Gastrocnemius medialis (tissue), 4 donors: ENCODE measurements around the gene ITPR1. TPM values are rescaled to one million over a fixed set of nuclear protein-coding genes. Genes with fewer than 3 reads are reported as not detected.

Experiments used
- ATAC-seq, 2 donors: fragments of 150-250 bp; one replicate each; pipeline ENCODE4 v1.9.1; 2016
- DNase-seq, 2 donors: peaks; one replicate each; pipeline ENCODE4 v3.0.0-alpha.2; 2019
- H3K27ac ChIP-seq, 4 donors: fragments of 200-600 bp; sonication (generic); 1 replicate in 1 of 4; 2 replicates in 3 of 4; pipeline ENCODE4 v1.5.1; 2016 to 2018; ENCODE audit warnings: mild to moderate bottlenecking in 2 of 4, moderate library complexity in 1 of 4
- H3K27me3 ChIP-seq, 3 donors: fragments of 200-600 bp; sonication (generic) in 2 of 3; 1 replicate in 1 of 3; 2 replicates in 2 of 3; pipeline versions ENCODE4 v1.5.1 to v1.6.0; 2016 to 2019; ENCODE audit warnings: mild to moderate bottlenecking in 1 of 3, moderate library complexity in 1 of 3
- H3K36me3 ChIP-seq, 2 donors: fragments of 200-600 bp; sonication (generic) in 1 of 2; one replicate each; pipeline ENCODE4 v1.5.1; 2017 to 2018
- H3K4me1 ChIP-seq, 2 donors: fragments of 200-600 bp; sonication (generic) in 1 of 2; one replicate each; pipeline ENCODE4 v1.5.1; 2016 to 2017; ENCODE audit warnings: mild to moderate bottlenecking in 2 of 2
- H3K4me3 ChIP-seq, 4 donors: fragments of 200-600 bp; sonication (generic) in 3 of 4; 1 replicate in 1 of 4; 2 replicates in 3 of 4; pipeline ENCODE4 v1.5.1; 2016 to 2019; ENCODE audit warnings: mild to moderate bottlenecking in 2 of 4
- H3K9me3 ChIP-seq, 3 donors: fragments of 200-600 bp; sonication (generic) in 2 of 3; 1 replicate in 1 of 3; 2 replicates in 2 of 3; pipeline ENCODE4 v1.5.1; 2016 to 2019
- CTCF ChIP-seq, 5 experiments: fragments of 450-650 bp in 3 of 5; fragments of 200-600 bp in 2 of 5; sonication (generic) in 2 of 5; IDR thresholded peaks in 4 of 5; conservative IDR thresholded peaks in 1 of 5; 1 replicate in 4 of 5; 2 replicates in 1 of 5; pipeline ENCODE4 v1.5.1; 2016 to 2019; ENCODE audit warnings: antibody characterized with exemption in 5 of 5, mild to moderate bottlenecking in 3 of 5, moderate library complexity in 3 of 5
- POLR2A ChIP-seq, 2 donors: fragments of 450-650 bp; IDR thresholded peaks; one replicate each; pipeline ENCODE4 v1.6.1; 2017; ENCODE audit warnings: antibody characterized with exemption in 2 of 2, mild to moderate bottlenecking in 2 of 2, moderate library complexity in 2 of 2
- in situ Hi-C, 4 donors: fragments of 200-750 bp; cut with MboI; loops; one replicate each; pipeline versions ENCODE4 v1.15.0 to v1.8.0; 2017; ENCODE audit warnings: low sequenced_read_pairs in 4 of 4
- intact Hi-C: fragments of 100-400 bp; cut with DNase I; formaldehyde crosslinking; loops from one replicate; pipeline ENCODE4 v1.15.1; 2023; ENCODE audit warnings: low total_unique reads
- total RNA-seq, 4 donors: library from RNA; depleted of rRNA; stranded (reverse); fragments of >200 nt; gene quantifications; one replicate each; pipeline versions ENCODE4 v1.1.0 to v1.2.3, GENCODE V29; 2016

ITPR1 gene
- total RNA-seq, 4 donors from 2014 or later = 5.5 to 21.7 (median 11.3) TPM

GRCh38 chr3:4637265-4637664 lies 144.1 kb downstream of the ITPR1 start:
- H3K36me3 ChIP-seq = no peaks in the 10 kb centered on the region
- DNase-seq (no peak), ATAC-seq (no peak)
- in situ Hi-C loops (loop anchor here in 3 of 4 donors (5.0 to 10.0 kb wide), 2 partner anchors 282 to 285 kb away; no protein-coding TSS in a partner anchor), intact Hi-C loops (no loop called here)
- no peak overlapping the region for H3K27ac ChIP-seq
- TF ChIP-seq CTCF (IDR thresholded peaks at IDR 0.05 in 4 of 5, conservative IDR thresholded peaks at IDR 0.05 in 1 of 5) (no peak), POLR2A (IDR thresholded peaks at IDR 0.05) (no peak)
- H3K27me3 ChIP-seq = no peaks in the 10 kb centered on the region
- H3K4me3 ChIP-seq = no peak overlapping the region
- H3K9me3 ChIP-seq = no peaks in the 10 kb centered on the region
- H3K4me1 ChIP-seq = no peaks in the 10 kb centered on the region

- H3K36me3 ChIP-seq = peaks cover 0 to 5% of the 10 kb centered on the region in 2 donors
- in situ Hi-C loops = no loop called here
- DNase-seq = no peak
- H3K27ac ChIP-seq = no peak overlapping the region
- H3K27me3 ChIP-seq = no peaks in the 10 kb centered on the region
- no peaks in the 10 kb centered on the region for H3K4me1 ChIP-seq
- H3K9me3 ChIP-seq = no peaks in the 10 kb centered on the region
- TF ChIP-seq POLR2A (IDR thresholded peaks at IDR 0.05) = no peak
- TF ChIP-seq CTCF (IDR thresholded peaks at IDR 0.05 in 4 of 5, conservative IDR thresholded peaks at IDR 0.05 in 1 of 5) = no peak
- no peak for ATAC-seq
- intact Hi-C loops = no loop called here
- H3K4me3 ChIP-seq = no peak overlapping the region
Measured at GRCh38 chr3:4641863-4642563, 148.9 kb downstream of the ITPR1 start.

- H3K36me3 ChIP-seq = peaks cover 0 to 5% of the 10 kb centered on the region in 2 donors
- H3K27ac ChIP-seq = no peak overlapping the region
Measured at GRCh38 chr3:4642611-4643010, 149.5 kb downstream of the ITPR1 start.

GRCh38 chr3:4643904-4644547 lies 150.9 kb downstream of the ITPR1 start:
- Histone ChIP-seq H3K4me1 (no peaks in the 10 kb centered on the region), H3K9me3 (no peaks in the 10 kb centered on the region), H3K36me3 (peaks cover 0 to 5% of the 10 kb centered on the region in 2 donors), H3K4me3 (no peak overlapping the region), H3K27me3 (no peaks in the 10 kb centered on the region), H3K27ac (no peak overlapping the region)
- intact Hi-C loops = no loop called here
- in situ Hi-C loops = no loop called here
- no peak for DNase-seq
- no peak for TF ChIP-seq POLR2A (IDR thresholded peaks at IDR 0.05)
- no peak for TF ChIP-seq CTCF (IDR thresholded peaks at IDR 0.05 in 4 of 5, conservative IDR thresholded peaks at IDR 0.05 in 1 of 5)
- no peak for ATAC-seq

More at GRCh38 chr3:4642611-4643010, 149.5 kb downstream of the ITPR1 start:
- no peak for DNase-seq
- no peak for ATAC-seq
- H3K27me3 ChIP-seq = no peaks in the 10 kb centered on the region
- no peak overlapping the region for H3K4me3 ChIP-seq
- TF ChIP-seq POLR2A (IDR thresholded peaks at IDR 0.05) = no peak
- no peak for TF ChIP-seq CTCF (IDR thresholded peaks at IDR 0.05 in 4 of 5, conservative IDR thresholded peaks at IDR 0.05 in 1 of 5)
- no peaks in the 10 kb centered on the region for H3K9me3 ChIP-seq
- intact Hi-C loops = no loop called here
- no peaks in the 10 kb centered on the region for H3K4me1 ChIP-seq
- in situ Hi-C loops = no loop called here
